H9 (cell line): ENCODE data around the gene FCHSD2. TPM values are rescaled to one million over a fixed set of nuclear protein-coding genes. Genes with fewer than 3 reads are reported as not detected.

Source experiments
- DNase-seq: peaks from one replicate; pipeline ENCODE4 v3.0.0-alpha.2; 2017
- H2AFZ ChIP-seq: one replicate; pipeline ENCODE4 v1.6.1; 2013; ENCODE audit warnings: mild to moderate bottlenecking, low read length, control low read depth, moderate library complexity
- H2AK5ac ChIP-seq: 2 replicates; pipeline ENCODE4 v1.6.1; 2013; ENCODE audit warnings: low read length, control low read depth, mixed read lengths; ENCODE audit not compliant: insufficient read length
- H2BK120ac ChIP-seq: one replicate; pipeline ENCODE4 v1.6.1; 2013; ENCODE audit warnings: low read depth, mild to moderate bottlenecking, low read length, control low read depth, inconsistent platforms; ENCODE audit not compliant: poor library complexity, severe bottlenecking
- H2BK12ac ChIP-seq: 2 replicates; pipeline ENCODE4 v1.6.1; 2013; ENCODE audit warnings: low read length, control low read depth, mixed read lengths, low read depth; ENCODE audit not compliant: insufficient read length
- H2BK15ac ChIP-seq: 2 replicates; pipeline ENCODE4 v1.6.1; 2013; ENCODE audit warnings: low read depth, low read length, control low read depth
- H2BK20ac ChIP-seq: one replicate; pipeline ENCODE4 v1.6.1; 2013; ENCODE audit warnings: low read depth, mild to moderate bottlenecking, low read length, control low read depth, inconsistent platforms; ENCODE audit not compliant: poor library complexity, severe bottlenecking
- H2BK5ac ChIP-seq: 2 replicates; pipeline ENCODE4 v1.6.1; 2013; ENCODE audit warnings: low read length, control low read depth, mixed read lengths; ENCODE audit not compliant: insufficient read length
- H3K14ac ChIP-seq: 2 replicates; pipeline ENCODE4 v1.6.1; 2013; ENCODE audit warnings: low read length, control low read depth; ENCODE audit not compliant: insufficient read depth
- H3K18ac ChIP-seq: 2 replicates; pipeline ENCODE4 v1.6.1; 2013; ENCODE audit warnings: low read depth, mild to moderate bottlenecking, mixed read lengths, low read length, control low read depth; ENCODE audit not compliant: insufficient read length
- H3K23ac ChIP-seq: 2 replicates; pipeline ENCODE4 v1.6.1; 2013; ENCODE audit warnings: low read length, control low read depth, mixed read lengths, low read depth; ENCODE audit not compliant: insufficient read length
- H3K23me2 ChIP-seq: 2 replicates; pipeline ENCODE4 v1.6.1; 2013; ENCODE audit warnings: low read depth, mild to moderate bottlenecking, mixed read lengths, low read length, control low read depth; ENCODE audit not compliant: insufficient read length, poor library complexity, severe bottlenecking
- H3K27ac ChIP-seq: 2 replicates; pipeline ENCODE4 v1.5.1; 2013; ENCODE audit warnings: low read length, control low read depth, mixed read lengths, low read depth; ENCODE audit not compliant: insufficient read length
- H3K27me3 ChIP-seq: 2 replicates; pipeline ENCODE4 v1.6.1; 2013; ENCODE audit warnings: low read length, control low read depth, inconsistent platforms; ENCODE audit not compliant: insufficient read depth
- H3K4ac ChIP-seq: 2 replicates; pipeline ENCODE4 v1.6.1; 2013; ENCODE audit warnings: low read depth, mild to moderate bottlenecking, control low read depth, inconsistent platforms, low read length, moderate library complexity
- H3K4me1 ChIP-seq: 2 replicates; pipeline ENCODE4 v1.6.1; 2013; ENCODE audit warnings: low read length, control low read depth, inconsistent platforms; ENCODE audit not compliant: insufficient read depth
- H3K4me2 ChIP-seq: 2 replicates; pipeline ENCODE4 v1.6.1; 2013; ENCODE audit warnings: low read length, control low read depth, mixed read lengths; ENCODE audit not compliant: insufficient read length, insufficient read depth
- H3K56ac ChIP-seq: 2 replicates; pipeline ENCODE4 v1.6.1; 2013; ENCODE audit warnings: low read depth, mild to moderate bottlenecking, mixed read lengths, low read length, control low read depth; ENCODE audit not compliant: insufficient read length
- H3K79me1 ChIP-seq: 2 replicates; pipeline ENCODE4 v1.6.1; 2013; ENCODE audit warnings: low read depth, mild to moderate bottlenecking, moderate library complexity, low read length, control low read depth, inconsistent platforms; ENCODE audit not compliant: insufficient read depth, poor library complexity, severe bottlenecking
- H3K79me2 ChIP-seq: 2 replicates; pipeline ENCODE4 v1.6.1; 2013; ENCODE audit warnings: low read length, control low read depth, inconsistent platforms; ENCODE audit not compliant: insufficient read depth
- H3K9ac ChIP-seq: 2 replicates; pipeline ENCODE4 v1.6.1; 2013; ENCODE audit warnings: low read length, control low read depth, mixed read lengths; ENCODE audit not compliant: insufficient read length; ENCODE audit errors: extremely low read depth
- H3K9me3 ChIP-seq: one replicate; pipeline ENCODE4 v1.6.1; 2013; ENCODE audit warnings: low read depth, low read length, inconsistent platforms; ENCODE audit not compliant: control insufficient read depth
- H3T11ph ChIP-seq: one replicate; pipeline ENCODE4 v1.6.1; 2013; ENCODE audit warnings: mild to moderate bottlenecking, low read length, control low read depth, inconsistent platforms
- H4K20me1 ChIP-seq: one replicate; pipeline ENCODE4 v1.6.1; 2013; ENCODE audit not compliant: control insufficient read depth, insufficient read length, insufficient read depth
- H4K5ac ChIP-seq: 2 replicates; pipeline ENCODE4 v1.6.1; 2013; ENCODE audit warnings: low read depth, mild to moderate bottlenecking, mixed read lengths, low read length, control low read depth; ENCODE audit not compliant: insufficient read length
- H4K8ac ChIP-seq: replicated peaks from 2 replicates; pipeline ENCODE4 v1.6.1; 2013; ENCODE audit warnings: low read length, control low read depth, mixed read lengths, low read depth; ENCODE audit not compliant: insufficient read length
- H4K91ac ChIP-seq: 2 replicates; pipeline ENCODE4 v1.6.1; 2013; ENCODE audit warnings: low read depth, mild to moderate bottlenecking, moderate library complexity, mixed read lengths, low read length, control low read depth; ENCODE audit not compliant: insufficient read length
- H3K27ac Mint-ChIP-seq, 3 experiments: 2 replicates in 2 of 3; 3 replicates in 1 of 3; pipeline ENCODE4 v1.8.0; 2020 to 2021; ENCODE audit warnings: mixed read lengths in 3 of 3, mild to moderate bottlenecking in 1 of 3, moderate library complexity in 1 of 3
- H3K27me3 Mint-ChIP-seq: 2 replicates; pipeline ENCODE4 v1.8.0; 2021; ENCODE audit warnings: low read depth, mild to moderate bottlenecking, moderate library complexity, mixed read lengths
- H3K36me3 Mint-ChIP-seq, 3 experiments: 2 replicates in 2 of 3; 3 replicates in 1 of 3; pipeline ENCODE4 v1.8.0; 2020 to 2021; ENCODE audit warnings: low read depth in 3 of 3, mixed read lengths in 3 of 3; ENCODE audit not compliant: insufficient read depth in 1 of 3
- H3K4me1 Mint-ChIP-seq, 2 experiments: 2 replicates each; pipeline ENCODE4 v1.8.0; 2020; ENCODE audit warnings: mixed read lengths in 2 of 2
- H3K4me3 Mint-ChIP-seq, 2 experiments: 2 replicates in 1 of 2; 3 replicates in 1 of 2; pipeline ENCODE4 v1.8.0; 2020 to 2021; ENCODE audit warnings: mild to moderate bottlenecking in 2 of 2, mixed read lengths in 2 of 2, moderate library complexity in 1 of 2
- H3K9me3 Mint-ChIP-seq, 2 experiments: 2 replicates in 1 of 2; 3 replicates in 1 of 2; pipeline ENCODE4 v1.8.0; 2020; ENCODE audit warnings: mild to moderate bottlenecking in 2 of 2, mixed read lengths in 2 of 2, moderate library complexity in 1 of 2
- CTCF ChIP-seq: fragments of 200-600 bp; sonication (generic); conservative IDR thresholded peaks from 3 replicates; pipeline ENCODE4 v1.8.0; 2021; ENCODE audit warnings: antibody characterized with exemption, mild to moderate bottlenecking
- total RNA-seq: library from RNA; stranded (reverse); gene quantifications from 2 replicates; pipeline ENCODE4 v1.2.1, GENCODE V29; 2021

The FCHSD2 gene
- total RNA-seq, 1 experiment from 2014 or later = 17.8 TPM

DNA sequence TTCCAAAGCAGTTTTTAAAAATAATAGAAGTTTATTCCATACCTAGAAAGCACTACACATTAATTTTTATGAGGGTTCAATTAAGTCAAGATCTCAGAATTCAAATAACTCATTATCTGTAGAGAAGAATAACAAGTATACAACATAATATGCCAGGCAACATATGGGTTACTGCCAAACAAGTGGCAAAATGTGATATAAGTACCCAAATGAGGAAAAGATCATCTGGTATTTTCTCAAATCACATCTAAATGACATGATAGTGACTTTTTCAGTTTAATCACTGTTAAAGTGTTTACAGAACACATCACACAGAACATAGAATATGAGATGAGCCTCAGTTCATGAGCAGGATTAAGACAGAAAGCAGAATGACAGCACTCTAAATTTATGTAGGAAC lies 123.3 kb downstream of the FCHSD2 start:
- Histone ChIP-seq H3K23me2 (no peaks in the 10 kb centered on the region), H2BK120ac (no peak overlapping the region), H3K14ac (no peak overlapping the region), H3K27ac (no peak overlapping the region), H2BK12ac (no peak overlapping the region), H3K4me1 (no peaks in the 10 kb centered on the region), H3K23ac (no peak overlapping the region), H2BK15ac (no peak overlapping the region), H3T11ph (no peak overlapping the region), H3K79me2 (no peaks in the 10 kb centered on the region), H3K4ac (no peak overlapping the region), H3K9ac (no peak overlapping the region), H4K5ac (no peak overlapping the region), H3K9me3 (no peaks in the 10 kb centered on the region), H2BK20ac (no peak overlapping the region), H3K27me3 (peaks cover under 1% of the 10 kb centered on the region; the same call in 1 of the 2 replicates), H3K18ac (no peak overlapping the region), H2BK5ac (no peak overlapping the region), H3K4me2 (no peak overlapping the region), H3K79me1 (no peaks in the 10 kb centered on the region), H4K91ac (no peak overlapping the region), H2AK5ac (no peak overlapping the region), H2AFZ (no peak overlapping the region), H4K8ac (no peak overlapping the region), H3K56ac (no peak overlapping the region), H4K20me1 (no peaks in the 10 kb centered on the region)
- H3K4me1 Mint-ChIP-seq = peaks cover 14 to 17% of the 10 kb centered on the region in 2 experiments
- no peaks in the 10 kb centered on the region for H3K27me3 Mint-ChIP-seq
- DNase-seq = no peak
- peaks cover 2 to 3% (median 2%) of the 10 kb centered on the region in 3 experiments; a peak in 2 of 7 replicates for H3K36me3 Mint-ChIP-seq
- TF ChIP-seq CTCF = no peak
- H3K27ac Mint-ChIP-seq = no peak overlapping the region
- H3K4me3 Mint-ChIP-seq = no peak overlapping the region
- H3K9me3 Mint-ChIP-seq = peaks cover 3% of the 10 kb centered on the region in 2 experiments
